LNCAP (cell line): ENCODE results near the gene ANTXR1.

ENCODE experiments used
- CTCF ChIP-seq: fragments of 450-650 bp; IDR thresholded peaks from 2 replicates; pipeline ENCODE4 v1.5.1; 2017; ENCODE audit warnings: mild to moderate bottlenecking

Gene ANTXR1

GRCh38 chr2:68974946-68975665 lies 37.9 kb upstream of the ANTXR1 start:
- TF ChIP-seq CTCF, result no peak

DNA sequence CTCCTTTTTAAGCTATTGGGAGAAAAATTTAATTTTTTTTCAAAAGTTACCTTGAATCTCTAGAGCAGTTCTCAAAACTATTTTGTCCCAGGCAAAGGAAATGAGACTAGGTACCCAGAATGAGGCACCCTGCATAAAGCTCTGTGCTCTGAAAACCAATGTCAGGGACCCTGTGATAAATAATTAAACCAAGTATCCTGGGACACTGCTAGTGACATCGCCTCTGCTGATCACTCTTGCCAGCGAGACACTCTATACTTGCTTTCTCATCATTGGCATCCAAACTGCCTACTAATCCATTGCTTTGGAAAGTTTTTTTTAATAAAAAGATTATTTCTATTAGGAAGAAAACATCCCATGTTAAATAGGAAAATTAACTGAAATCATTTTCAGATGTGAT lies 37.1 kb upstream of the ANTXR1 start:
- no peak for TF ChIP-seq CTCF

- no peak for TF ChIP-seq CTCF
Observed at GRCh38 chr2:68977453-68977852, 35.5 kb upstream of the ANTXR1 start.

DNA sequence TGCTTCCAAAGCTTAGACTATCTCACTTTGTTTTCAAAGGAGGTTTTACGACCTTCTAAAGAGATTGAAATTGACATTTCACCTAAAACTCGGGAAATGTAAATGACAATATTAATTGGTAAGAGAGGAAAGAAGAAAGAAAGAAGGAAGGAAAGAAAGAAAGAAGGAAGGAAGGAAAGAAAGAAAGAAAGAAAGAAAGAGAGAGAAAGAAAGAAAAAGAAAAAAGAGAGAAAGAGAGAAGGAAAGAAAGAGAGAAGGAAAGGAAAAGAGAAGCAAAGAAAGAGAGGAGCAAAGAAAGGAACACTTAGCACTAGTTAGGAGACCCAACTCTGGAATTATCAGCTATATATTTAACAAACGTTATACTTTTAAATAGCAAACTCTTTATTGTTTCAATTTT lies 34.9 kb upstream of the ANTXR1 start:
- no peak for TF ChIP-seq CTCF

- no peak for TF ChIP-seq CTCF
Observed at GRCh38 chr2:68980956-68981355, 32.0 kb upstream of the ANTXR1 start.

DNA sequence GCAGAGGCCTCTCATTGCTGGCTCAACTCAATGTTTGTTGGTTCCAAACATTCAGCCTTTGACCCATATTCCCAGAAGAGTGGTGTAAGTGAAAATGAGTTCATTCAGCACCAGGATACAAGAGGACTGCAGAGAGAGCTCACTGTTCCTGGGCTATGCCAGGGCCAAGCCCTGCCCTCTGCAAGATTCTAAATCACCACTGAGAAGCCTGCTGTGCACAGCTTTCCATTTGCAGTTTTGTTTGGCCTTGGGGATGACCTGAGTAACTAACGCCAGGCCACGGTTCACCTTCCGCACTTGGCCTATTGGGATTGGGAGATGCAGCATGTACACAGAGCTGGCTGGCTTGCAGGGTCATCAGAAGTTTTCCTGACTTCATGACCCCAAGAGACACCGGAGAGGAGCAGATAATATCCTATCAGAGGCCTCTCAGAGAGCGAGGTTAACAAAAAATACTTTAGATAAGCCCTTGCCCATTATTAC lies 25.9 kb upstream of the ANTXR1 start:
- TF ChIP-seq CTCF, result no peak

- TF ChIP-seq CTCF, result no peak
Observed at GRCh38 chr2:68989035-68989434, 23.9 kb upstream of the ANTXR1 start.

- no peak for TF ChIP-seq CTCF
Observed at GRCh38 chr2:68992341-68992740, 20.6 kb upstream of the ANTXR1 start.
